Measurements from ENCODE around the gene VWA5B1.

VWA5B1 gene

GRCh38 chr1:20390589-20391331 is 100.1 kb downstream of the VWA5B1 start:
- no peak for DNase-seq (ENCODE audit: low spot score)

DNA sequence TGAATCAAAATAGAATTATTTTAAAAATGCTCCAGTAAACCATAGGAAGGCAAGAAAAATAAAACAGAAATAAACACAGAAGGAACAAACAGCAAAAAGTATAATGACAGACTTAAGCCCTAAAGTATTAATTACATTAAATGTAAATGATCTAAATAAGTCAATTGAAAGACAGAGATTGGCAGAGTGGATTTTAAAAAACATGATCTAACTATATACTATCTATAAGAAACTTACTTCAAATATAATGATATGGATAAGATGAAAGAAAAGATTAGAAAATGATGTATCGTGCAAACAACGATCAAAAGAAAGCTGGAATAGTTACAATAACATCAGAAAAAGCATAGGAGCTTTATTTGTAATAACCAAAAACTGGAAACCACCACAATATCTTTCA is 104.6 kb downstream of the VWA5B1 start:
- no peak for DNase-seq (ENCODE audit: low spot score)

- no peak for DNase-seq (ENCODE audit: low spot score)
Observed at GRCh38 chr1:20398744-20399143, 108.1 kb downstream of the VWA5B1 start.

DNA sequence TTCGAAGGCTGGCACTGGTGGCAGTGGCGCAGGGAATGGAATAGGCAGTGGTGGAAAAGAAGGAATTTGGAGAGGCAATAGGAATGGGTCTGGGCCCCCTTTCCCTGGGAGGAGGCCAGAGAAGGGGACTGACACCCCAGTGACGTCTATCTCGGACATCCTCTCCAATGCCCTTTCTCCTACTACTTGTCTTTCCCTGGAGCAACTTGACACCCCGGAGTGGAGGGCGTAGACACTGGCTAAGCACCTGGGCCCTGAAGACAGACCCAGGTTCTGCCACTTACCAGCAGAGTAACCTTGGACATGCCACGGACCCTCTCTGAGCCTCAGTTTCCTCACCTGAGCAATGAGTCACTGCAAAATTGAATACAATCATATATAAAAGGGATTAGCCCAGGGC is 108.5 kb downstream of the VWA5B1 start:
- no peak for DNase-seq (ENCODE audit: low spot score)

- no peak for DNase-seq (ENCODE audit: low spot score)
Observed at GRCh38 chr1:20399606-20400180, 109.0 kb downstream of the VWA5B1 start.

- no peak for DNase-seq (ENCODE audit: low spot score)
Observed at GRCh38 chr1:20400341-20401177, 109.9 kb downstream of the VWA5B1 start.

DNA sequence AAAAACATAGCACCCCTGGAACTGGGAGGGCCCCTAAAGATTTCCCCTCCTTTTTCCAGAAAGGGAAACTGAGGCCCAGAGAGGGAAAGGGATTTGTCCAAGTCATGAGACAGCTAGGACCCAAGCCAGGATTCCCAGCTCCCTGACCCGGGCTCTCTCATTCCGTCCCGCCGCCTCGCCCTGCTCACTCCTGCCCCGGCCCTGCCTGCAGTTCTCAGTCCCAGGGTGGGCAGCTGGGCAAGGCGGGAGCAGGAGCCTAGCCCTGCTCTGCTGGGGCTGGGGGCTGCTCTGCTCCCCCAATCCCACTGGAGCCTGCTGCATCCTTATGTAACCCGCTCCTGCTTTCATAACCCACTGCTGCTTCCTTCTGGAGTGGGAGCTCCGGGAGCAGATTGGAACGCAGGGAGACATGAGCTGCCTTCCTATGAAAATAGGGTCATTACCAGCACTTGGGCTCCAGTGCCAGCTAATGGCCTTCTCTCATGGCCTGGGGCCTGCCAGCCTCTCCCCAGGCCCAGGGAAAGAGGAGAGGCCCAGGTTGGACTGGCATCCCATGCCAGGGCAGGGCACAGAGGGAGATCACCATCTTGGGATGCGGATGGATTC is 110.8 kb downstream of the VWA5B1 start:
- DNase-seq (ENCODE audit: low spot score) = no peak

- DNase-seq (ENCODE audit: low spot score) = no peak
Observed at GRCh38 chr1:20402585-20403422, 112.1 kb downstream of the VWA5B1 start.

DNA sequence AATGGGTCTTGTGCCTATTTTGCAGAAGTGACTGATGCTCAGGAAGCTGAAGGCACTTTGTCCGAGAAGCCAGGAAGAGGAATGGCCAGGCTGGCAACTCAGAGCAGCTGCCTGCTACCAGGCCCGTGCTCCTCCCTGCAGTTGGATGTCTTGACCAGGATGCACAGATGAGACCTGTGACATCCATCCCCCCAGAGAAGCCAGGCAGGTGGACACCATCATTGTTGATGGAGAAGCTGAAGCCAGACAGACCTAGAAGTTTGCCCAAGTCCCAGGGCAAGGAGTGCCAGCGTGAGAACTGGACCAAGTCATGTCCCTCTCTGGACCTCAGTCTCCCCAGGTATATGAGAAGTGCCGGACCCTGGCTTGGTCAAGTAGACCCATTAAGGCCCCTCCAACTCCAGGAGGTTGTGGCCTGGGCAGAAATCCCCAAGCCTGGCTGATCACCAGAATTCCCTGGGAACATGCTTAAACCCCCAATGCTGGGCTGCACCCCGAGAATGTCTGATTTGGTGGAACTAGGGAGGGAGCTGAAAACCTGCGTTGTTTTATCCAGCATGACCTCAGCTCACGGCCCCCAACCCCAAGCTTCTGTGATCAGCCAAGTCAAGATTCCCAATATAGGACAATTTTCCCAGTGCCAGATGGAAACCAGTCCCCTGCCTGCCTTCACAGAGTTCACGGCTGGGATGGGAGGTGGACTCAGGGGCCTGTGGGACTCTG is 112.9 kb downstream of the VWA5B1 start:
- DNase-seq (ENCODE audit: low spot score) = no peak

GRCh38 chr1:20404466-20404865 is 113.8 kb downstream of the VWA5B1 start:
- no peak for DNase-seq (ENCODE audit: low spot score)

Measured in SW480 (cell line).